ENCODE results near the gene AWAT1.

- TF ChIP-seq CTCF (conservative IDR thresholded peaks at IDR 0.05 in 1 of 2, IDR thresholded peaks at IDR 0.05 in 1 of 2; ENCODE audit: extremely low read depth in 1 of 2, insufficient read depth in 1 of 2, low read depth in 1 of 2, low read length in 2 of 2): no peak
- no peak for TF ChIP-seq EZH2 (IDR thresholded peaks at IDR 0.05; ENCODE audit: borderline replicate concordance, low read length)
Observed at GRCh38 chrX:70201732-70202131, 32.7 kb upstream of the AWAT1 start.
